ENCODE results near the gene APOE. TPM values are rescaled to one million over a fixed set of nuclear protein-coding genes. Genes with fewer than 3 reads are reported as not detected.

APOE gene
- total RNA-seq, 2 donors from 2014 or later: 36.3 to 78.9 TPM

- H3K4me1 ChIP-seq: no peaks in the 10 kb centered on the region
- H3K27ac ChIP-seq: no peak overlapping the region
- H3K27me3 ChIP-seq: no peaks in the 10 kb centered on the region
- H3K9me3 ChIP-seq: no peaks in the 10 kb centered on the region
- no peak for DNase-seq
- H3K36me3 ChIP-seq: no peaks in the 10 kb centered on the region
- no peak overlapping the region for H3K9ac ChIP-seq (ENCODE audit: low read depth in 2 of 2, low read length in 2 of 2)
- H3K4me3 ChIP-seq: no peak overlapping the region
- intact Hi-C loops (cut with DNase I): no loop called here
- TF ChIP-seq CTCF (IDR thresholded peaks at IDR 0.05): no peak
Observed at GRCh38 chr19:44948237-44948636, 42.6 kb downstream of the APOE start.

- no peaks in the 10 kb centered on the region for H3K36me3 ChIP-seq
- no peaks in the 10 kb centered on the region for H3K9me3 ChIP-seq
- DNase-seq: no peak
- no peaks in the 10 kb centered on the region for H3K27me3 ChIP-seq
- H3K4me1 ChIP-seq: peaks cover 2% of the 10 kb centered on the region
- no peak overlapping the region for H3K9ac ChIP-seq (ENCODE audit: low read depth in 2 of 2, low read length in 2 of 2)
- intact Hi-C loops (cut with DNase I): no loop called here
- H3K4me3 ChIP-seq: no peak overlapping the region
- H3K27ac ChIP-seq: no peak overlapping the region
- no peak for TF ChIP-seq CTCF (IDR thresholded peaks at IDR 0.05)
Observed at GRCh38 chr19:44948763-44949374, 43.3 kb downstream of the APOE start.

GRCh38 chr19:44949550-44949949, 44.0 kb downstream of the APOE start:
- no peaks in the 10 kb centered on the region for H3K9me3 ChIP-seq
- no peak overlapping the region for H3K9ac ChIP-seq (ENCODE audit: low read depth in 2 of 2, low read length in 2 of 2)
- no peaks in the 10 kb centered on the region for H3K36me3 ChIP-seq
- intact Hi-C loops (cut with DNase I): no loop called here
- peaks cover 6% of the 10 kb centered on the region for H3K4me1 ChIP-seq
- no peak overlapping the region for H3K27ac ChIP-seq
- TF ChIP-seq CTCF (IDR thresholded peaks at IDR 0.05): no peak
- H3K27me3 ChIP-seq: no peaks in the 10 kb centered on the region
- no peak for DNase-seq
- no peak overlapping the region for H3K4me3 ChIP-seq

GRCh38 chr19:44951179-44952159, 45.9 kb downstream of the APOE start:
- intact Hi-C loops (cut with DNase I): loop anchor here (2.0 kb wide), 1 partner anchor 49 kb away; no protein-coding TSS in a partner anchor
- H3K9ac ChIP-seq (ENCODE audit: low read depth in 2 of 2, low read length in 2 of 2): peak overlapping the region in 1 of 2 donors; percentile 19
- H3K27ac ChIP-seq: no peak overlapping the region

More at GRCh38 chr19:44951179-44952159, 45.9 kb downstream of the APOE start:
- Histone ChIP-seq H3K9me3 (no peaks in the 10 kb centered on the region), H3K27me3 (no peaks in the 10 kb centered on the region), H3K4me3 (no peak overlapping the region), H3K36me3 (no peaks in the 10 kb centered on the region), H3K4me1 (peaks cover 11% of the 10 kb centered on the region)
- peak; percentile 70 for TF ChIP-seq CTCF (IDR thresholded peaks at IDR 0.05)
- DNase-seq: peak; percentile 72

Data from colonic mucosa (tissue), 4 donors.